Fibroblast of pulmonary artery (primary cell): ENCODE data around the gene STARD5.

ENCODE experiments used
- DNase-seq: peaks from one replicate; pipeline ENCODE4 v3.0.0-alpha.2; 2010; ENCODE audit warnings: low read depth
- H3K4me3 ChIP-seq: replicated peaks from 2 replicates; pipeline ENCODE4 v1.5.1; 2011; ENCODE audit warnings: low read depth, mild to moderate bottlenecking, control low read depth, low read length, moderate library complexity
- CTCF ChIP-seq: IDR thresholded peaks from 2 replicates; pipeline ENCODE4 v1.5.1; 2011; ENCODE audit warnings: mild to moderate bottlenecking, control low read depth, low read length, inconsistent platforms; ENCODE audit errors: missing control alignments

STARD5 gene

DNA sequence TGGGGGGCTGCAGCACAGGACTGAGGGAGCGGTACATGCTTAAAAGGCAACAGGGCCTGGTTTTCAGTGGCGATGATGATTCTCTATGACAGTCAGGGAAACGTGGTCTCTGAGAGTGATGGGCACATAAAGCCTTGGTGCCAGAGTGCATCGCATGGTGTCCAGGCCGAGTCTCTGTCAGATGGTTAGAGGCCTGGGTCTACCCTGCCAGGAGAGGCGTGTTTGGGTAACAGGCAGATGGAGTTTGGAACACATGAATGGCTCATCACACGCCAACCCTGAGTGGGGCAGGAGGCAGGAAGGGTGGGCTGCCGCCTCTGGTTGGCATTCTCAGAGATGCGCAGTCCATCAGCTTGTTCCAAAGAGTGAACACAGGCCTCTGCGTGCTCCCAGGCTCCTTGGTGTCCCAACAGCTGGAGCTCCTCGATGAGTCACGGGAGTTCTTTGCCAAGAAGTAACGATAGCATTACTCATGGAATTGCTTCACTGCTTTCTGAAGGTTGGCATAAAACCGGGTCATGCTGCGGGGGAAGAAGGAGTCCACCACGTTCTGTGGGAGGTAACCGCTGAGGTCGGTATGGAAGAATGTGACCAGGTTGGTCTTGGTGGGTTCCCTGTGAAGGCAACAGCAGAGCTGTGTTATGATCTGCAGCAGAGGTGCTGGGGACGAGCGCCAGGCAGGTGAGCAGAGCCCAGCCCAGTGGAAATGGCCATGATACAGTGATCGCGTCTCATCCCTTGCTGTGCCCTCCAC, 11.0 kb downstream of the STARD5 start:
- no peak overlapping the region for H3K4me3 ChIP-seq
- no peak for TF ChIP-seq CTCF
- peak; percentile 99 for DNase-seq

DNA sequence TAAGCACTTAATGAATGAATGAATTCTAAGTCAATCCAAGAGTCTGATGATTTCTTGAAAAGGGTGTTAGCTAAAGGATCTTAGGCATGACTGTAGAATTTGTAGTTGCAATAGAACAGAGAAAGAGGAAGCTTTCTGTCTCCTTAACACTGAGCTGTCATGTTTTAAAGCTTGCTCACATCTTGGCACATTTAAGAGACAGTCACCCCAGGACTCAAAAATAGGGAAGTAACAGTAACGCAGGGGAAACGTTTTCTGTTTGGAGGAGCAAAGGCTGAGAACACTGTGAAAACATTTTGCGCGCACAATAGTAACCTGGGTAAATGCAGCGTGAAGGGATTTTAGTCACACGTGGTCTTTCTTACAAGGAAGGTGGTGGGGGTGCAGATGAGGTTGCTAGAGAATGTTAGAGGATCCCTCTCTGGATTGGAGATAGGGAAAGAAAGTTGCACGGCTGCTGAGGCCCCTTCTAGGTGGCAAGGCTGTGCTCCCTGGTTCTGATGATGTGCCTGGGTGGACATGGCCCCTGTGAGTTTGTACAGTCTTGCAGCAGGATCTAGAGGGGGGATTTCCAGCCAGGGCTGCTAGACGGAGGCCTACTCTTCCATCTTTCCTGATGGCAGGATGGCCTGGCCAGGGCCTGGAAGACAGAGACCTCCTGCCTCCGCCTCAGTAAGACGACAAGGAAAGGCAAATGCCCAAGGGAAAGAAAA, 12.0 kb downstream of the STARD5 start:
- DNase-seq = no peak
- no peak overlapping the region for H3K4me3 ChIP-seq
- no peak for TF ChIP-seq CTCF

- DNase-seq = no peak
- no peak overlapping the region for H3K4me3 ChIP-seq
- TF ChIP-seq CTCF = no peak
These were observed 13.5 kb downstream of the STARD5 start for GRCh38 chr15:81310480-81310879.

GRCh38 chr15:81309647-81310450, 14.1 kb downstream of the STARD5 start:
- no peak overlapping the region for H3K4me3 ChIP-seq
- DNase-seq = no peak
- no peak for TF ChIP-seq CTCF

GRCh38 chr15:81308260-81308659, 15.7 kb downstream of the STARD5 start:
- no peak for TF ChIP-seq CTCF
- DNase-seq = no peak
- H3K4me3 ChIP-seq = no peak overlapping the region

DNA sequence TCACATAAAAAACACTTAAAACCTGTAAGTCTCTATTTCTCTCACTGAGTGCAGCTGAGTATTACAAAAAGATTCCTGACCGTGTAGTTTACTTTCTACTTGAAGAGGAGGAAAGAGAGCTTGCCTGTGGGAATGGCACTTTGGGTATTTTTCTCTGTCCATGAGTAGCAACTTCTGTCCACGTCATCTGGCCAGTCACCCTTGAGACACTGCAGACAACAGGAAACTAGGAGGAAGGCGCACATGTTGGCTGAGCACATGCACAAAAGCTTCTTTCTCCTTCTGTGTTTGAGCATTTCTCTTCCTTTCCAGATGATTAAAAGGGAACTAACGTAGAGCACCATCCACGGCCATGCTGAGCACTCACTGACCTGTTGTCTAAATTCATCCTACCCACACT, 19.7 kb downstream of the STARD5 start:
- TF ChIP-seq CTCF = no peak
- H3K4me3 ChIP-seq = no peak overlapping the region
- peak; percentile 83 for DNase-seq
